Left ventricle myocardium superior (tissue), 1 donor: ENCODE results near the gene FXYD4. TPM values are rescaled to one million over a fixed set of nuclear protein-coding genes. Genes with fewer than 3 reads are reported as not detected.
"Not testable (repeated sequence)": the region's sequence is repeated elsewhere in the genome, so short reads cannot be mapped to it uniquely, and the experiment has no call there.

Experiments
- ATAC-seq: fragments of 200-7000 bp; cut with Tn5 transposase; one replicate; pipeline ENCODE4 v1.9.1; 2020; ENCODE audit warnings: mild to moderate bottlenecking, moderate library complexity
- DNase-seq: peaks from one replicate; pipeline ENCODE4 v3.0.0-alpha.2; 2020
- intact Hi-C: fragments of 100-400 bp; cut with micrococcal nuclease; formaldehyde crosslinking; loops from one replicate; pipeline ENCODE4 v1.11.0; 2022
- total RNA-seq: library from RNA; stranded (reverse); fragmentation: NEBNext Ultra II Directional; extraction: Animal tissue kit (Norgen Biotek cat#: 25700); gene quantifications from one replicate; pipeline ENCODE4 v1.2.1, GENCODE V29; 2021
- donor health status: DM: no; HTN: yes; CAD: no; lungs with severe emphysema.

The FXYD4 gene
- total RNA-seq, 1 donor from 2014 or later: not detected

GRCh38 chr10:43407576-43408330 is 36.3 kb downstream of the FXYD4 start:
- DNase-seq (peak; percentile 95), ATAC-seq (peak; percentile 78)
- intact Hi-C loops: no loop called here

GRCh38 chr10:43408331-43408709 is 36.9 kb downstream of the FXYD4 start:
- ATAC-seq: no peak
- intact Hi-C loops: no loop called here
- no peak for DNase-seq

- ATAC-seq (peak; percentile 91), DNase-seq (peak; percentile 97)
- intact Hi-C loops: no loop called here
These were observed 37.4 kb downstream of the FXYD4 start, which contains the start of gene HNRNPF for GRCh38 chr10:43408710-43409384. TSS of gene HNRNPF (minus strand) at chr10:43409186. CDS start at chr10:43387884, 21,302 bp downstream.

- peak; percentile 6 for ATAC-seq
- DNase-seq: peak; percentile 70
- intact Hi-C loops: no loop called here
These were observed 38.1 kb downstream of the FXYD4 start for GRCh38 chr10:43409385-43410109.

- ATAC-seq: no peak
These were observed 38.9 kb downstream of the FXYD4 start for GRCh38 chr10:43410345-43410744.

GRCh38 chr10:43411536-43411935 is 40.1 kb downstream of the FXYD4 start:
- intact Hi-C loops: no loop called here
- DNase-seq: no peak
- ATAC-seq: no peak

More at GRCh38 chr10:43410345-43410744, 38.9 kb downstream of the FXYD4 start:
- no peak for DNase-seq
- intact Hi-C loops: no loop called here

- DNase-seq (no peak), ATAC-seq (no peak)
- intact Hi-C loops: no loop called here
These were observed 44.1 kb downstream of the FXYD4 start for GRCh38 chr10:43415544-43415943.

GRCh38 chr10:43417950-43418768 is 46.7 kb downstream of the FXYD4 start:
- DNase-seq (no peak), ATAC-seq (no peak)
- intact Hi-C loops: no loop called here

GRCh38 chr10:43419997-43420368 is 48.5 kb downstream of the FXYD4 start:
- intact Hi-C loops: no loop called here
- ATAC-seq (peak; percentile 4), DNase-seq (no peak)

GRCh38 chr10:43420369-43421200 is 49.1 kb downstream of the FXYD4 start:
- intact Hi-C loops: no loop called here
- ATAC-seq: peak; percentile 99
- peak; percentile 95 for DNase-seq

- intact Hi-C loops: no loop called here
- ATAC-seq: no peak
These were observed 49.7 kb downstream of the FXYD4 start for GRCh38 chr10:43421201-43421507.

GRCh38 chr10:43421519-43421918 is 50.1 kb downstream of the FXYD4 start:
- DNase-seq: no peak
- intact Hi-C loops: no loop called here

More at GRCh38 chr10:43421201-43421507, 49.7 kb downstream of the FXYD4 start:
- no peak for DNase-seq

GRCh38 chr10:43421944-43422343 is 50.5 kb downstream of the FXYD4 start:
- intact Hi-C loops, DNase-seq, ATAC-seq: not testable (repeated sequence)

More at GRCh38 chr10:43421519-43421918, 50.1 kb downstream of the FXYD4 start:
- ATAC-seq: no peak

GRCh38 chr10:43424416-43424815 is 53.0 kb downstream of the FXYD4 start:
- DNase-seq: no peak
- ATAC-seq: no peak

More at GRCh38 chr10:43424416-43424815, 53.0 kb downstream of the FXYD4 start:
- intact Hi-C loops: no loop called here
